K562 (cell line): ENCODE data around the gene IDH2. TPM values are rescaled to one million over a fixed set of nuclear protein-coding genes. Genes with fewer than 3 reads are reported as not detected.

Source experiments
- E2F3 ChIP-seq: fragments of 250-450 bp; sonication (Bioruptor Pico); IDR thresholded peaks from 2 replicates; pipeline ENCODE4 v1.4.0; 2020; ENCODE audit warnings: mild to moderate bottlenecking
- ETV1 ChIP-seq: fragments of 450-650 bp; conservative IDR thresholded peaks from 2 replicates; pipeline ENCODE4 v1.6.1; 2016; ENCODE audit warnings: missing genetic modification characterization, control low read depth, low read depth, missing compliant biosample characterization
- FUS ChIP-seq: fragments of 200-400 bp; formaldehyde crosslinking; optimal IDR thresholded peaks from 2 replicates; pipeline ENCODE3; 2017; ENCODE audit warnings: low read depth, low read length
- HLTF ChIP-seq: fragments of 450-650 bp; IDR thresholded peaks from 2 replicates; pipeline ENCODE4 v1.6.1; 2016
- KLF1 ChIP-seq: fragments of 450-650 bp; IDR thresholded peaks from 2 replicates; pipeline ENCODE4 v1.6.1; 2016; ENCODE audit warnings: missing genetic modification characterization, missing compliant biosample characterization
- MEIS2 ChIP-seq: fragments of 450-650 bp; IDR thresholded peaks from 2 replicates; pipeline ENCODE4 v1.6.1; 2014; ENCODE audit warnings: mild to moderate bottlenecking; ENCODE audit not compliant: partially characterized antibody
- MTA1 ChIP-seq: fragments of 450-650 bp; IDR thresholded peaks from 2 replicates; pipeline ENCODE4 v1.6.1; 2017; ENCODE audit warnings: borderline replicate concordance
- NCOR1 ChIP-seq: fragments of 450-650 bp; IDR thresholded peaks from 2 replicates; pipeline ENCODE4 v1.6.1; 2016; ENCODE audit warnings: mild to moderate bottlenecking, moderate library complexity
- NFRKB ChIP-seq: fragments of 450-650 bp; IDR thresholded peaks from 2 replicates; pipeline ENCODE4 v1.6.1; 2016; ENCODE audit warnings: low read depth
- SMAD3 ChIP-seq: fragments of 450-650 bp; formaldehyde crosslinking; conservative IDR thresholded peaks from 2 replicates; pipeline ENCODE4 v1.4.0; 2020; ENCODE audit warnings: mild to moderate bottlenecking
- STAT6 ChIP-seq: sonication (generic); formaldehyde crosslinking; IDR thresholded peaks from 2 replicates; pipeline ENCODE4 v1.8.1; 2023; ENCODE audit warnings: mild to moderate bottlenecking, missing genetic modification reagents
- TEAD4 ChIP-seq, 2 experiments: sonication (generic) in 1 of 2; formaldehyde crosslinking in 1 of 2; IDR thresholded peaks; 2 replicates each; pipeline versions ENCODE4 v1.6.1 to v1.8.0; 2012 to 2022; ENCODE audit warnings: borderline replicate concordance in 1 of 2, inconsistent platforms in 1 of 2, low read length in 1 of 2, mild to moderate bottlenecking in 1 of 2, missing genetic modification reagents in 1 of 2
- U2AF1 ChIP-seq: fragments of 200-400 bp; formaldehyde crosslinking; optimal IDR thresholded peaks from 2 replicates; pipeline ENCODE3; 2017; ENCODE audit warnings: mild to moderate bottlenecking, low read depth, low read length, moderate library complexity
- ZC3H11A ChIP-seq: IDR thresholded peaks from 2 replicates; pipeline ENCODE4 v1.6.1; 2012; ENCODE audit warnings: low read depth, low read length, improper control_type of control experiment
- ZNF140 ChIP-seq: fragments of 250-450 bp; sonication (Bioruptor Pico); IDR thresholded peaks from 2 replicates; pipeline ENCODE4 v1.8.0; 2021; ENCODE audit warnings: moderate library complexity, mild to moderate bottlenecking, inconsistent platforms
- ZNF444 ChIP-seq: fragments of 250-450 bp; sonication (Bioruptor Pico); IDR thresholded peaks from 2 replicates; pipeline ENCODE4 v1.4.0; 2020; ENCODE audit warnings: mild to moderate bottlenecking, moderate library complexity
- polyA plus RNA-seq, 8 experiments: library from polyadenylated mRNA; depleted of rRNA in 4 of 8; stranded (reverse) in 5 of 8; unstranded in 3 of 8; fragments of >200 nt; fragmentation: Nextera tagmentation in 2 of 8; fragmentation: Illumina TruSeq in 1 of 8; extraction: Ambion mirVana in 2 of 8; extraction: Trizol in 1 of 8; gene quantifications; 2 replicates each; pipeline versions ENCODE4 v1.2.1 to v1.2.3, GENCODE V29; 2011 to 2014; ENCODE audit warnings: inconsistent platforms in 1 of 8, missing spikeins in 1 of 8
- total RNA-seq, 7 experiments: library from RNA; depleted of rRNA in 6 of 7; stranded (reverse); fragments of >200 nt in 6 of 7; fragmentation: Illumina TruSeq in 2 of 7; extraction: Trizol in 2 of 7; gene quantifications; 2 replicates each; pipeline versions ENCODE4 v1.2.1 to v1.2.3, GENCODE V29; 2011 to 2021; ENCODE audit warnings: low replicate concordance in 1 of 7
- TF ChIP-seq, protein P1 (sequence below), 2 experiments: IDR thresholded peaks; 2 replicates each; pipeline ENCODE4 v1.6.1; 2011; ENCODE audit warnings: borderline replicate concordance in 1 of 2, control low read depth in 1 of 2, low read depth in 1 of 2, low read length in 1 of 2, mild to moderate bottlenecking in 1 of 2, mixed read lengths in 1 of 2, moderate library complexity in 1 of 2; ENCODE audit not compliant: insufficient read depth in 1 of 2, insufficient read length in 1 of 2, poor library complexity in 1 of 2, severe bottlenecking in 1 of 2; ENCODE audit errors: extremely low read depth in 1 of 2
- TF ChIP-seq, protein P2 (sequence below): fragments of 450-650 bp; IDR thresholded peaks from 2 replicates; pipeline ENCODE4 v1.6.1; 2017; ENCODE audit warnings: mild to moderate bottlenecking, moderate library complexity
- TF ChIP-seq, protein P3 (sequence below), 3 experiments: fragments of 200-800 bp in 1 of 3; fragments of 250-450 bp in 1 of 3; fragments of 450-650 bp in 1 of 3; sonication (Bioruptor Pico) in 1 of 3; sonication (Bioruptor generic) in 1 of 3; formaldehyde crosslinking in 1 of 3; IDR thresholded peaks; 2 replicates each; pipeline versions ENCODE4 v1.6.1 to v1.8.0; 2016 to 2022; ENCODE audit warnings: mild to moderate bottlenecking in 2 of 3, missing genetic modification characterization in 2 of 3, missing compliant biosample characterization in 1 of 3, moderate library complexity in 1 of 3

Gene IDH2
- total and polyA plus RNA-seq, 9 of the 15 experiments (the other 6 are each of a cell fraction or from before 2014, with no cell fraction given): 0.70 to 99.9 (median 59.2) TPM

GRCh38 chr15:90035095-90035839 is 67.0 kb downstream of the IDH2 start (continued):
- TF ChIP-seq FUS (no peak), TEAD4 (IDR thresholded peaks at IDR 0.05; ENCODE audit: low read length) (peak; percentile 6; the same call in 1 of the 2 replicates), TEAD4 (CRISPR knock-in tag; IDR thresholded peaks at IDR 0.05; ENCODE audit: borderline replicate concordance) (0 out of 2 replicates have a peak, but pooled peaks have one; percentile 37), E2F3 (CRISPR knock-in tag) (no peak), HLTF (no peak), MTA1 (no peak), U2AF1 (no peak), KLF1 (tag) (no peak), ZNF140 (CRISPR knock-in tag) (no peak), MEIS2 (no peak), STAT6 (CRISPR knock-in tag) (no peak), SMAD3 (CRISPR knock-in tag) (no peak), NCOR1 (no peak), ZNF444 (CRISPR knock-in tag) (no peak), NFRKB (no peak), ZC3H11A (no peak), ETV1 (tag) (no peak)
- TF ChIP-seq, protein P1, sequence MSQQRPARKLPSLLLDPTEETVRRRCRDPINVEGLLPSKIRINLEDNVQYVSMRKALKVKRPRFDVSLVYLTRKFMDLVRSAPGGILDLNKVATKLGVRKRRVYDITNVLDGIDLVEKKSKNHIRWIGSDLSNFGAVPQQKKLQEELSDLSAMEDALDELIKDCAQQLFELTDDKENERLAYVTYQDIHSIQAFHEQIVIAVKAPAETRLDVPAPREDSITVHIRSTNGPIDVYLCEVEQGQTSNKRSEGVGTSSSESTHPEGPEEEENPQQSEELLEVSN (IDR thresholded peaks at IDR 0.05; ENCODE audit: borderline replicate concordance in 1 of 2, extremely low read depth in 1 of 2, insufficient read depth in 1 of 2, insufficient read length in 1 of 2, low read depth in 1 of 2, low read length in 1 of 2, poor library complexity in 1 of 2, severe bottlenecking in 1 of 2): no peak
- TF ChIP-seq, protein P2, sequence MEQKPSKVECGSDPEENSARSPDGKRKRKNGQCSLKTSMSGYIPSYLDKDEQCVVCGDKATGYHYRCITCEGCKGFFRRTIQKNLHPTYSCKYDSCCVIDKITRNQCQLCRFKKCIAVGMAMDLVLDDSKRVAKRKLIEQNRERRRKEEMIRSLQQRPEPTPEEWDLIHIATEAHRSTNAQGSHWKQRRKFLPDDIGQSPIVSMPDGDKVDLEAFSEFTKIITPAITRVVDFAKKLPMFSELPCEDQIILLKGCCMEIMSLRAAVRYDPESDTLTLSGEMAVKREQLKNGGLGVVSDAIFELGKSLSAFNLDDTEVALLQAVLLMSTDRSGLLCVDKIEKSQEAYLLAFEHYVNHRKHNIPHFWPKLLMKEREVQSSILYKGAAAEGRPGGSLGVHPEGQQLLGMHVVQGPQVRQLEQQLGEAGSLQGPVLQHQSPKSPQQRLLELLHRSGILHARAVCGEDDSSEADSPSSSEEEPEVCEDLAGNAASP: no peak
- TF ChIP-seq, protein P3, sequence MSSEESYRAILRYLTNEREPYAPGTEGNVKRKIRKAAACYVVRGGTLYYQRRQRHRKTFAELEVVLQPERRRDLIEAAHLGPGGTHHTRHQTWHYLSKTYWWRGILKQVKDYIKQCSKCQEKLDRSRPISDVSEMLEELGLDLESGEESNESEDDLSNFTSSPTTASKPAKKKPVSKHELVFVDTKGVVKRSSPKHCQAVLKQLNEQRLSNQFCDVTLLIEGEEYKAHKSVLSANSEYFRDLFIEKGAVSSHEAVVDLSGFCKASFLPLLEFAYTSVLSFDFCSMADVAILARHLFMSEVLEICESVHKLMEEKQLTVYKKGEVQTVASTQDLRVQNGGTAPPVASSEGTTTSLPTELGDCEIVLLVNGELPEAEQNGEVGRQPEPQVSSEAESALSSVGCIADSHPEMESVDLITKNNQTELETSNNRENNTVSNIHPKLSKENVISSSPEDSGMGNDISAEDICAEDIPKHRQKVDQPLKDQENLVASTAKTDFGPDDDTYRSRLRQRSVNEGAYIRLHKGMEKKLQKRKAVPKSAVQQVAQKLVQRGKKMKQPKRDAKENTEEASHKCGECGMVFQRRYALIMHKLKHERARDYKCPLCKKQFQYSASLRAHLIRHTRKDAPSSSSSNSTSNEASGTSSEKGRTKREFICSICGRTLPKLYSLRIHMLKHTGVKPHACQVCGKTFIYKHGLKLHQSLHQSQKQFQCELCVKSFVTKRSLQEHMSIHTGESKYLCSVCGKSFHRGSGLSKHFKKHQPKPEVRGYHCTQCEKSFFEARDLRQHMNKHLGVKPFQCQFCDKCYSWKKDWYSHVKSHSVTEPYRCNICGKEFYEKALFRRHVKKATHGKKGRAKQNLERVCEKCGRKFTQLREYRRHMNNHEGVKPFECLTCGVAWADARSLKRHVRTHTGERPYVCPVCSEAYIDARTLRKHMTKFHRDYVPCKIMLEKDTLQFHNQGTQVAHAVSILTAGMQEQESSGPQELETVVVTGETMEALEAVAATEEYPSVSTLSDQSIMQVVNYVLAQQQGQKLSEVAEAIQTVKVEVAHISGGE (CRISPR knock-in tag; IDR thresholded peaks at IDR 0.05): 0 out of 6 replicates have a peak, but pooled peaks of 1 of the 3 experiments have one; percentile 24
